Measurements from ENCODE around the gene SIRPG.

DNA sequence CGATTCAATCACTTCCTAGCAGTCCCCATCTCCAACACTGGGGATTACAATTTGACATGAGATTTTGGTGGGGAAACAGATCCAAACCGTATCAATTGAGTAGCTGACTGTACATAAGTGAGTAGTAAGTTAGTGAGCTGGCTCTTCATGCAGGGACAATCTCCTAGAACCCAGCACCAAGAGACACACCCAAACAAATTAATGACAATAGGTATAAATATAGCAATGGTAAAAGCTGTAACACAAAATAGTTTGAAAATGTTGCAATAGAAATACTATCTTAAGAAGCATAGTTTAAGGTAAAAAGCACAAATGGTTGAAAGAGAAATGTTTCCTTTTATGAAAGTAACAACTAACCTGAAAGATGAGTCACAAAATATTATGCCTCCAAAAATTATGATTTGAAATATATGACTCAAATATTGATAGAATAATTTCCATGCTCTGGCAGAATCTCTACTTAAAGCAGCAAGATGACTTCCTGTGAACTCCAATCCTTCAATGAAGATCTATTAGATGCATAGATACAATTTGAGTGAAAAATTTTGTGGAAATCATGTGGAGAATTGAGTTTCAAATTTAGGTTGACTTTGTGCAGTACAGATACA is 32.4 kb downstream of the SIRPG start:
- TF ChIP-seq POLR2A (IDR thresholded peaks at IDR 0.05; ENCODE audit: low read length) (no peak), GATA1 (IDR thresholded peaks at IDR 0.05; ENCODE audit: low read depth, low read length) (no peak)

All from erythroblast (primary cell).